Ishikawa (cell line): ENCODE results near the gene RALGPS1.

Experiments used
- CEBPB ChIP-seq: IDR thresholded peaks from 2 replicates; pipeline ENCODE4 v1.6.1; 2012
- CREB1 ChIP-seq: IDR thresholded peaks from 2 replicates; pipeline ENCODE4 v1.6.1; 2012; ENCODE audit warnings: low read depth
- EGR1 ChIP-seq: IDR thresholded peaks from 2 replicates; pipeline ENCODE4 v1.6.1; 2012
- EP300 ChIP-seq: IDR thresholded peaks from 2 replicates; pipeline ENCODE4 v1.6.1; 2012; ENCODE audit warnings: borderline replicate concordance
- FOXM1 ChIP-seq: IDR thresholded peaks from 2 replicates; pipeline ENCODE4 v1.6.1; 2012; ENCODE audit warnings: low read depth, borderline replicate concordance
- NFIC ChIP-seq: IDR thresholded peaks from 2 replicates; pipeline ENCODE4 v1.6.1; 2012
- RAD21 ChIP-seq: IDR thresholded peaks from 2 replicates; pipeline ENCODE4 v1.6.1; 2012; ENCODE audit warnings: low read depth
- TAF1 ChIP-seq: IDR thresholded peaks from 2 replicates; pipeline ENCODE4 v1.6.1; 2012; ENCODE audit warnings: low read depth, mild to moderate bottlenecking
- TCF12 ChIP-seq: IDR thresholded peaks from 2 replicates; pipeline ENCODE4 v1.6.1; 2012; ENCODE audit warnings: low read depth
- TEAD4 ChIP-seq: IDR thresholded peaks from 2 replicates; pipeline ENCODE4 v1.6.1; 2012
- YY1 ChIP-seq: IDR thresholded peaks from 2 replicates; pipeline ENCODE4 v1.6.1; 2012; ENCODE audit warnings: low read depth
- ZBTB7A ChIP-seq: IDR thresholded peaks from 2 replicates; pipeline ENCODE4 v1.6.1; 2012; ENCODE audit warnings: low read depth
- TF ChIP-seq, protein P1 (sequence below): IDR thresholded peaks from 2 replicates; pipeline ENCODE4 v1.6.1; 2012
- TF ChIP-seq, protein P2 (sequence below): IDR thresholded peaks from 2 replicates; pipeline ENCODE4 v1.6.1; 2012
- TF ChIP-seq, protein P3 (sequence below): IDR thresholded peaks from 2 replicates; pipeline ENCODE4 v1.6.1; 2012; ENCODE audit warnings: low read depth, mild to moderate bottlenecking

RALGPS1 gene

DNA sequence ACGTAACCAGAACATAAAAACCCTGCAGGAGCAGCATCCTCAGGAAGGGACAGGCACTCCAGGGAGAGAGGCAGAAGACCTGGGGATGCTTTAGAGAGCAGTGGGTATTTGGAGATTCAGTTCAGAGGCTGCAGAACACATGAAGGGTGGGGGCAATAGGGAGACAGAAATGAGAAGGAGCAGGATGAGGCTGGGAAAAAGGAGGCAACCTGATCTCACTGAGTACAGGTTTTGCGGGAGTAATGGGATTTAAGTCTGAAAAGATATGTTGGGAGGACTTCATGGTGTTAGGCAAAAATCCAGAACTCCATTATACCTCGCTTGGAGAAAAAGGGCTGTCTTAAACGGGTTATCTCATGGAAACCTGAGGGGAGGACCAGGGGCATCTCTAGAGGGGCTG lies 308.7 kb downstream of the RALGPS1 start:
- TF ChIP-seq TAF1 (no peak), YY1 (no peak), EGR1 (no peak), ZBTB7A (no peak), FOXM1 (no peak)
- TF ChIP-seq, protein P1, sequence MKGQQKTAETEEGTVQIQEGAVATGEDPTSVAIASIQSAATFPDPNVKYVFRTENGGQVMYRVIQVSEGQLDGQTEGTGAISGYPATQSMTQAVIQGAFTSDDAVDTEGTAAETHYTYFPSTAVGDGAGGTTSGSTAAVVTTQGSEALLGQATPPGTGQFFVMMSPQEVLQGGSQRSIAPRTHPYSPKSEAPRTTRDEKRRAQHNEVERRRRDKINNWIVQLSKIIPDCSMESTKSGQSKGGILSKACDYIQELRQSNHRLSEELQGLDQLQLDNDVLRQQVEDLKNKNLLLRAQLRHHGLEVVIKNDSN: no peak

DNA sequence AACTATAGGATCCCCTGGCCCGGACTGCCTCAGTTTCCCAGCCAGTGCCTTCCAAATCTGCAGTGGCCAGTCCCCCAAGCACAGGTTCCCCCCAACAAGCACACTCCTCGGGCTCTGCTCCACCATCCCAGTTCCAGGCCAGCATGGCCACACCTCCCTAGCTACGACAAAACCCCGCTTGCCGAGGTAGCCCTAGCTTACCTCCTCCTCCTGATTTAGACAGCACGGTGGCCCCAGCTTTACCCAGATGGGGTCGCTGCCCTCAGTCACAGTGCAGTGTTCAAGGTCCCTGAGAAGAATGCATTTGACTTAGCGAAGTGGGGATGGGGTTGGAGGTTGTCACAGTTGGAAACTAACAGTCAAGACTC lies 309.2 kb downstream of the RALGPS1 start:
- TF ChIP-seq FOXM1: no peak
- TF ChIP-seq TEAD4: no peak
- TF ChIP-seq NFIC: no peak
- TF ChIP-seq YY1: no peak
- no peak for TF ChIP-seq TAF1
- no peak for TF ChIP-seq CEBPB
- TF ChIP-seq, protein P2, sequence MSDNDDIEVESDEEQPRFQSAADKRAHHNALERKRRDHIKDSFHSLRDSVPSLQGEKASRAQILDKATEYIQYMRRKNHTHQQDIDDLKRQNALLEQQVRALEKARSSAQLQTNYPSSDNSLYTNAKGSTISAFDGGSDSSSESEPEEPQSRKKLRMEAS: no peak
- TF ChIP-seq RAD21: no peak
- TF ChIP-seq, protein P1: no peak
- TF ChIP-seq TCF12: no peak
- no peak for TF ChIP-seq ZBTB7A

DNA sequence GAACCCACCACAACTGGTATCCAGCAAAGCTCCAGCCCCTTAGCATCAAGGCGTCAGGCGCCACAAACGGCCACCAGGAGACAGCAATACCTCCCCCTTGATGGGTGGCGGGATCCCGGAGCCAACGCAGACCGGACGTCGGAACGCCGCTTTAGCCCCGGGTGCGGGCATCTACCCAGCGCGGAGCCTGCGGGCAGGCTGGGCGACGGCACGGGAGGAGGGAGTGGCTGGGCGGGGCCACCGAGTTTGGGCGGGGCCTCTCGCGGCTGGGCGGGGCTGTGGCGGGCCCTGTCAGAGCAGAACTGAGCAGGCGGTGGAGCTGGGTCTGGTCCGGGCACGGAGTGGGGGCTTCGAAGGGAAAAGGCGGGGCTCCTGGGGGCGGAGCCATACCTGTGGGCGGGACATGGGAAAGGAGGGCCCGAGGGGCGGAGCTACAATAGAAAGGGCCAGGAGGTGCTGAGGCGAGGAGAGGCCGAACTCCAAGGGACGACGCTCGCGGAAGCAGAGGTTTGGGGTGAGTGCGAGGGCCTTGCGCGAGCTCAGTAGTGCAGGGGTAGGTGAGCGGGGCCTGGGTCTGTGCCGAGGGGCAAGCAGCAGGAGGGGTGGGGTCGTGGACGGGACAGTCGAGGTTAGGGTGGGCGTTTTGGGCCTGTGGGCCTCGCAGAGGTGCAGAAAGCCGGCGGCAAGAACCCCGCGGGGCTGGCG lies 309.7 kb downstream of the RALGPS1 start:
- TF ChIP-seq NFIC (no peak), ZBTB7A (peak; percentile 24; the same call in 1 of the 2 replicates), TAF1 (0 out of 2 replicates have a peak, but pooled peaks have one; percentile 19), TEAD4 (no peak)
- TF ChIP-seq, protein P1: no peak
- TF ChIP-seq, protein P2: peak; percentile 96

DNA sequence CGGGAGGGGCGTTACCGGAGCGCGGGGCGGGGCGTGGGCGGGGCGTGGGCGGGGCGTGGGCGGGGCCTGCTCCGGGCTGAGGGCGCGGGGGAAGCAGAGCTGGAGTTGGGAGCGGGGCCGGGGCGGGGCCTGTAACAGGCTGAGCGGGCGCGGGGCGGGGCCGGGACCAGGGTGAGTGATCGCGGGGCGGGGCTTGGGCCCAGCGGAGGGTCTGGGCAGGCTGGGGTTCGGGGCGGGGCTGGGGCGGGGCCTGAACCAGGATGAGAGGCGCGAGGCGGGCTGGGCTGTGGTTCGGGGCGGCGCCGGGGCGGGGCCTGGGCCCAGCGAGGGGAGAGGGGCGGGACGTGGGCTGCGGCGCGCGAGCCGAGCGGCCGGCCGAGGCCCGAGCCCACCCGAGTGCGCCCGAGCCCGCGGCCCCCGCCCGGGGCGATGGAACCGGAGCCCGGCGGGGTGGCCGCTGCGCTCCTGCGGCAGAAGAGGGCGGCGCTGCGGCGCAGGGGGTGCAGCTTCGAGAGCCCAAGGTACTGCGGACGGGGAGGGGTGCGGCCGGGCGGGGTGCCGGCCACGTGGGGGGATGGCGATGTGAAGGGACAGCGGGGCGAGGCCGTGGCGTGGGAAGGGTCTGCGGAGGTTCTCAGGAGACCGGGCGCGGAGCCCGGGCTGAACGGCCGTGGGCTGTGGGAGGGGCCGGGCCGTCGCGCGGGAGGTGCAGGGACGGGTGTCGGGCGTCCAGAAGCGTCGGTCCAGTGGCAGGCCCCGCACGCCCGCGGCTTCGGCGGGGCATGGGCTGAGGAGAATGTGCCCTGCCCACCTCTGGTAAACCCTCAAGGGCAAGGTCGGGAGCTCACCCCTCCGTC lies 310.5 kb downstream of the RALGPS1 start:
- TF ChIP-seq RAD21 (no peak), YY1 (no peak), CEBPB (no peak), CREB1 (no peak), EGR1 (no peak), TAF1 (0 out of 2 replicates have a peak, but pooled peaks have one; percentile 41), EP300 (no peak), ZBTB7A (peak; percentile 63), TCF12 (no peak)
- TF ChIP-seq, protein P2: peak; percentile 90
- TF ChIP-seq, protein P1: peak; percentile 73
- TF ChIP-seq, protein P3, sequence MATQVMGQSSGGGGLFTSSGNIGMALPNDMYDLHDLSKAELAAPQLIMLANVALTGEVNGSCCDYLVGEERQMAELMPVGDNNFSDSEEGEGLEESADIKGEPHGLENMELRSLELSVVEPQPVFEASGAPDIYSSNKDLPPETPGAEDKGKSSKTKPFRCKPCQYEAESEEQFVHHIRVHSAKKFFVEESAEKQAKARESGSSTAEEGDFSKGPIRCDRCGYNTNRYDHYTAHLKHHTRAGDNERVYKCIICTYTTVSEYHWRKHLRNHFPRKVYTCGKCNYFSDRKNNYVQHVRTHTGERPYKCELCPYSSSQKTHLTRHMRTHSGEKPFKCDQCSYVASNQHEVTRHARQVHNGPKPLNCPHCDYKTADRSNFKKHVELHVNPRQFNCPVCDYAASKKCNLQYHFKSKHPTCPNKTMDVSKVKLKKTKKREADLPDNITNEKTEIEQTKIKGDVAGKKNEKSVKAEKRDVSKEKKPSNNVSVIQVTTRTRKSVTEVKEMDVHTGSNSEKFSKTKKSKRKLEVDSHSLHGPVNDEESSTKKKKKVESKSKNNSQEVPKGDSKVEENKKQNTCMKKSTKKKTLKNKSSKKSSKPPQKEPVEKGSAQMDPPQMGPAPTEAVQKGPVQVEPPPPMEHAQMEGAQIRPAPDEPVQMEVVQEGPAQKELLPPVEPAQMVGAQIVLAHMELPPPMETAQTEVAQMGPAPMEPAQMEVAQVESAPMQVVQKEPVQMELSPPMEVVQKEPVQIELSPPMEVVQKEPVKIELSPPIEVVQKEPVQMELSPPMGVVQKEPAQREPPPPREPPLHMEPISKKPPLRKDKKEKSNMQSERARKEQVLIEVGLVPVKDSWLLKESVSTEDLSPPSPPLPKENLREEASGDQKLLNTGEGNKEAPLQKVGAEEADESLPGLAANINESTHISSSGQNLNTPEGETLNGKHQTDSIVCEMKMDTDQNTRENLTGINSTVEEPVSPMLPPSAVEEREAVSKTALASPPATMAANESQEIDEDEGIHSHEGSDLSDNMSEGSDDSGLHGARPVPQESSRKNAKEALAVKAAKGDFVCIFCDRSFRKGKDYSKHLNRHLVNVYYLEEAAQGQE: no peak

DNA sequence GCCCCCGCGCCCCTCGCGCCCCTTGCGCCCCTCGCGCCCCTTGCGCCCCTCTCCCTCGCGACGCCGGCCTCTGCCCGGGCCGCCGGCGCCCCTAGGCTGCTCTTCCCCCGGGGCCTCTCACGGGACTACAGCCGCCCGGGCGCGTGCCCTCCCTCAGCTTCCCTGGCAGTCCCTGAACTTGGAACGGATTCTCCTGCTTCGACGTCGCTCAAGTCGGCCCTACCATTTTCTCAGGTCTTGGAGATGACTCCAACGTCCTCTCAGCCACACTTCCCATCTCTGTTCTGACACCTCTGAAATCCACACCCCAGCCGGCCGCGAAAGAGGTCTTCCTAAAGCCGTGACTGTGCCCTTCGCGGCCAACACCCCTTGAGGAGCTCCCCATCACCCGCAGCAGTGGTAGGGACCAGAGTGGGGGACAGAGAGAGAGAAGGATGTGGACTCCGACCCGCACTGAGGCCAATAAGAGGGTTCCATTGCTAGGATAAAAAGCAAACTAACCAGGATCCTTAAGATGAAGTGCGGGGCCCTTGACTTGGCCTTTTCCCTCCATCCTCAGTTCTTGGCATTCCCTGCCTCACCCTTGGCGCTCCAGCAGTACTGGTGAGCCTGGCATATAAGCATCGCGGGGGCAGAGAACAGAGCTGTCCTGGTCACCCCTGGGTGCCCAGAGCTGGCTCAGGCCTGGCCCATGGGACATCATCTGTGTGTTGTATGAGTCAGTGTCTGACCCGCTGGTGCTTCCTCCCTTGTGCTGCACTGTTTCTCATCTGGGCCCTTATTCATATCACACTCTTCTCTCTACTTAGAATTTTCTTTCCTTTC lies 311.4 kb downstream of the RALGPS1 start:
- TF ChIP-seq TCF12 (no peak), TEAD4 (no peak), EP300 (no peak), RAD21 (no peak), NFIC (no peak), FOXM1 (no peak), CREB1 (no peak), ZBTB7A (no peak), YY1 (no peak), EGR1 (no peak), CEBPB (no peak), TAF1 (no peak)
- TF ChIP-seq, protein P2: no peak
- TF ChIP-seq, protein P1: no peak
- TF ChIP-seq, protein P3: no peak
